ENCODE results near the gene CAPSL. TPM values are rescaled to one million over a fixed set of nuclear protein-coding genes. Genes with fewer than 3 reads are reported as not detected.
A peak's percentile ranks its signal among the peaks of the same experiment; 100 is the strongest.
"Not testable (repeated sequence)": the region's sequence is repeated elsewhere in the genome, so short reads cannot be mapped to it uniquely, and the experiment has no call there.

The CAPSL gene
- 0.47 TPM in 1 of 2 replicates, not detected in the other for total RNA-seq (2014; rRNA removed; shearing (Covaris generic))

DNA sequence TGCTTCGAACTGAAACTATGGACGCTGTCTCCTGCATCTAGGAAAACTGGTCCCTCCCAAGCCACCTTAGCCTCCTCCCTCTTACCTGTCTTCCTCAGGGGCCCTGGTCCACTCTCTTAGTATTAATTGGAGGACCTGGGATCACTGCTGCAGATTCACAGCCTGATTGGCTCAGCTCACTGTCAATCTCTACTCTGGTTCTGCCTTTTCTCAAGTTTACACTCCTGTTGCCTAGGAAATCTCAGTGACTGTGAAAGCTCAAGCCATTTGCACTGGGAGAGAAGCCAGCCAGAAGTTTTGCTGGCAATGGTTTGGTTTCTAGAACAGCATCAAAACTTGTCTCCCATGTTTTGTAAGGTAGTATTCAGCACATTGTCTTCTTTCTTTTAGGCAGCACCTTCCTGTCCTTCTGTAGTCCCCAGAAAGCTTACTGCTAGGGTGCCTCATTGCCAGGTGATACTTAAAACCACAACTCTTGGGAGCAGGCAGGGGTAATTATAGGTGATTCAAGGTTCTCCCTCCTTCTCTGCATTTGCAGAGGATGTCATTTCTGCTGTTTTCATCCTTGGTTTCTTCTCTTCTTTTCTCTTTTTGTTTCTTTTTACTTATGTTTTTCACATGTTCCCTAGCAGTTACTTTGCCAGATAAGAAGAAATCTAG lies at the start of gene CAPSL:
Gene CAPSL, minus strand, starts transcription at position 55 of the 660 bp plus-strand sequence. CDS start 17,502 bp downstream, outside the sequence.
- H3K9me3 ChIP-seq (replicated peaks), result peaks cover 5% of the 10 kb centered on the region; the same call in 1 of the 2 replicates
- H3K4me1 ChIP-seq (replicated peaks), result no peaks in the 10 kb centered on the region
- H3K27ac ChIP-seq, result no peak within 1 kb of the TSS
- no peaks in the 10 kb centered on the region for H3K36me3 ChIP-seq
- no peak within 1 kb of the TSS for H3K4me3 ChIP-seq
- H3K27me3 ChIP-seq (replicated peaks), result 0 out of 2 replicates have a peak, but pooled peaks cover 5% of the 10 kb centered on the region
- no peak for DNase-seq (ENCODE audit: low read depth in 1 of 2, low spot score in 2 of 2)

DNA sequence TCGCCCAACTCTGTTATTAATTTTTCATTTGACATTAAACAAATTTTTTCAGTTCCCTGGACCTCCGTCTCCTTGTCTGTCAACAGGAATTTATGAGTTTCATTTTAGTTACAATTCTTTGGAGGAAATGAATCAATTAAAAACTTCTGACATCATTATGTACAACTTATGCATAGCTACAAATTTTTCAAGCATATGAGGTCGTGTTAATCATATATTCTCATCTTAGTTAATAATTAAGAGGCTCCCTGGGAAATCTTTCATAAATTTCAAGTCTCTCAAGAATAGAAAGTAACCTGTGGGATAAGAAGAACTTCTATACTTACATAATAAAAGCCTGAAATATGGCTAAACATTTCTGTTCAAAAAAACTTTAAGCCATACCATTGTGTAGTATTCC lies 49.4 kb upstream of the CAPSL start:
- Histone ChIP-seq H3K4me3 (no peak overlapping the region), H3K4me1 (replicated peaks) (no peaks in the 10 kb centered on the region), H3K36me3 (no peaks in the 10 kb centered on the region), H3K27me3 (replicated peaks) (peaks cover 20% of the 10 kb centered on the region), H3K27ac (no peak overlapping the region), H3K9me3 (replicated peaks) (no peaks in the 10 kb centered on the region)
- DNase-seq (ENCODE audit: low read depth in 1 of 2, low spot score in 2 of 2), result no peak

DNA sequence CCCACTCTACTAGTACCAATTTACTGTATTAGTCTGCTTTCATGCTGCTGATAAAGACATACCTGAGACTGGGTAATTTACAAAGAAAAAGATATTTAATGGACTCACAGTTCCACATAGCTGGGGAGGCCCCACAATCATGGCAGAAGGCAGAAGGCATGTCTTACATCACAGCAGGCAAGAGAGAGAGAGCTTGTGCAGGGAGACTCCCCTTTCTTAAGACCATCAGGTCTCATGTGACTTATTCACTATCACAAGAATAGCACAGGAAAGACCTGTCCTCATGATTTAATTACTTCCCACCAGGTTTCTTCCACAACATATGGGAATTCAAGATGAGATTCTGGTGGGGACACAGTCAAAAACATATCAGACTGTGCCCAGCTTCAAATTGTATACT lies 41.3 kb upstream of the CAPSL start:
- Histone ChIP-seq H3K4me1 (replicated peaks) (no peaks in the 10 kb centered on the region), H3K4me3 (no peak overlapping the region), H3K27me3 (replicated peaks) (no peaks in the 10 kb centered on the region), H3K36me3 (no peaks in the 10 kb centered on the region), H3K9me3 (replicated peaks) (peaks cover 6% of the 10 kb centered on the region), H3K27ac (no peak overlapping the region)
- DNase-seq (ENCODE audit: low read depth in 1 of 2, low spot score in 2 of 2), result no peak

DNA sequence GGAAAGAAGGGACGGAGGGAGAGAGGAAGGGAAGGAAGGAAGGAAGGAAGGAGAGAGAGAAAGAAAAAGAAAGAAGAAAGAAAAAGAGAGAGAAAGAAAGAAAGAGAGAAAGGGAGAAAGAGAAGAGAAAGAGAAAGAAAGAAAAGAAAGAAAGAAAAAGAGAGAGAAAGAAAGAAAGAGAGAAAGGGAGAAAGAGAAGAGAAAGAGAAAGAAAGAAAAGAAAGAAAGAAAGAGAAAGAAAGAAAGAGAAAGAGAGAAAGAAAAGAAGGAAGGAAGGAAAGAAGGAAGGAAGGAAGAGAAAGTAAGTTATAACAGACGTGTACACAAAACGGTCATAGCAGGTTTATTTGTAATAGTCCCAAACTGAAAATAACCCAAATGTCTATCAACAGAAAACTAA lies 38.4 kb upstream of the CAPSL start:
- peaks cover 16% of the 10 kb centered on the region for H3K4me1 ChIP-seq (replicated peaks)
- not testable (repeated sequence) for H3K36me3 ChIP-seq; H3K27me3 ChIP-seq (replicated peaks); H3K27ac ChIP-seq; H3K9me3 ChIP-seq (replicated peaks); H3K4me3 ChIP-seq; DNase-seq (ENCODE audit: low read depth in 1 of 2, low spot score in 2 of 2)

DNA sequence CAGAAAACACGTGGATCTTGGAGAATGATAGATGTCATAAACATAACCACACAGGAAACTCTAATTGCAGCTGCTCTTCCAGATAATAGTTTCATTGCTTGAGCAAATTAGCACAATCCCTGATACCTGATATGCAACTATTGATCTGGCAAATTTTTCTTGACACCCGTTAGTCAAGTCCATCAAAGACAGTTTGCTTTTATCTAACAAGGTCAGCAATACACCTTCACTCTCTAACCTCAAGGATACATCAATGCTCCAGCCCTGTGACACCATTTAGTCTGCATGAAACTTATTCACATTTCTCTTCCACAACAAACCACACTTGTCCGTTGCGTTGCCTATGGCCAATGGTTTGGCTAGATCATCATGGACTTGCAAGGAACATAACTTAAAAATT lies 36.1 kb upstream of the CAPSL start:
- no peaks in the 10 kb centered on the region for H3K27me3 ChIP-seq (replicated peaks)
- H3K27ac ChIP-seq, result no peak overlapping the region
- no peaks in the 10 kb centered on the region for H3K36me3 ChIP-seq
- H3K4me1 ChIP-seq (replicated peaks), result peaks cover 30% of the 10 kb centered on the region
- DNase-seq (ENCODE audit: low read depth in 1 of 2, low spot score in 2 of 2), result no peak
- no peaks in the 10 kb centered on the region; the same call in 1 of the 2 replicates for H3K9me3 ChIP-seq (replicated peaks)
- no peak overlapping the region for H3K4me3 ChIP-seq

DNA sequence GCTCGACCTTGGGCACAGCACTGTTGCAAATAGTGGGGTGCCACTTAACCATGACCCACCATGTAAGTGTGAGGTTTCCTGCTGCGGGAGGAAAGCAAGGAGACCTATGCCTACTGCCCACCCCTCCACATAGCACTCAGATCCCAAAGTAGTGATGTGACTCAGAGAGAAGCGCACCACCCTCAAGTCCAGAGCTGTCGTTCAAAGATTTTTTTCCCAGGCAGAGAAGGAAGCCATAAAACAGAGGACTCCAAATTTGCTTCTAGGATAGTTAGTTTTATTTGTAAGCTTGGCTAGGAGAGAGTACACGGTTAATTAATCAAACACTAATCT lies 33.4 kb upstream of the CAPSL start:
- Histone ChIP-seq H3K27me3 (replicated peaks) (no peaks in the 10 kb centered on the region), H3K27ac (peak overlapping the region; percentile 96), H3K4me3 (no peak overlapping the region), H3K36me3 (no peaks in the 10 kb centered on the region), H3K4me1 (replicated peaks) (peaks cover 30% of the 10 kb centered on the region), H3K9me3 (replicated peaks) (no peaks in the 10 kb centered on the region; the same call in 1 of the 2 replicates)
- peak in 1 of 2 experiments; percentile 94 for DNase-seq (ENCODE audit: low read depth in 1 of 2, low spot score in 2 of 2)

DNA sequence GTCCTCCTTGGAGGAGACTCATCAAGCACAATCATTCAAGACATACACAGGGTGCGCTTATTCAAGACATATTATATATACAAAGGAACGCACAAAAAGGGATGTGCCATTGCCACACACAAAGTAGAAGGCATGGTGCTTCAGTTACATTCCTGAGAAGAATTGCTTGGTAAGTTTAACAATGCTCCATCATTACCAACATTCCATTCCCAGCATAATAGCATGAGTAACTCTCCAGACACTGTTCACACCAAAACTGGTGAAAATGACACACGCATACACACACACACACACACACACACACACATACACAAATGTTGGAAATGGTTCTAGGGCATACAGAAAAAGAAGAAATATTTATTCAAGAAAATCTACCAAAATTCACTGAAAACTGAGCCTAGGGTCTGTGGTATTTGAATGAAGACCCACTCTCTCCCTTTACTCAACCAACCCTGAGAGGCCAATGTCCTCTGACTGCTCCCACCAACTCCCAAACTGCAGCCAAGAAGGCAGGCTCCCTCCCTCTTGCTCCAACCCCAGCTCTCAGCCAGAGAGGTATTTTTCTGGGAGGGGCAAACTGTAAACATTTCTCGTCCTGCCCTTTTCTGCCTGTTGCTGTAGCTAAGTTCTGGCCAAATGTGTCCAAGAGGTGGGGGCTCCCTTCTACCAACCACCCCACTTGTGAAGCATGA lies 32.9 kb upstream of the CAPSL start:
- DNase-seq (ENCODE audit: low read depth in 1 of 2, low spot score in 2 of 2), result peak; percentile 74 to 98
- Histone ChIP-seq H3K36me3 (no peaks in the 10 kb centered on the region), H3K27ac (peak overlapping the region; percentile 96), H3K4me1 (replicated peaks) (peaks cover 30% of the 10 kb centered on the region), H3K27me3 (replicated peaks) (no peaks in the 10 kb centered on the region), H3K9me3 (replicated peaks) (no peaks in the 10 kb centered on the region; the same call in 1 of the 2 replicates), H3K4me3 (no peak overlapping the region)

DNA sequence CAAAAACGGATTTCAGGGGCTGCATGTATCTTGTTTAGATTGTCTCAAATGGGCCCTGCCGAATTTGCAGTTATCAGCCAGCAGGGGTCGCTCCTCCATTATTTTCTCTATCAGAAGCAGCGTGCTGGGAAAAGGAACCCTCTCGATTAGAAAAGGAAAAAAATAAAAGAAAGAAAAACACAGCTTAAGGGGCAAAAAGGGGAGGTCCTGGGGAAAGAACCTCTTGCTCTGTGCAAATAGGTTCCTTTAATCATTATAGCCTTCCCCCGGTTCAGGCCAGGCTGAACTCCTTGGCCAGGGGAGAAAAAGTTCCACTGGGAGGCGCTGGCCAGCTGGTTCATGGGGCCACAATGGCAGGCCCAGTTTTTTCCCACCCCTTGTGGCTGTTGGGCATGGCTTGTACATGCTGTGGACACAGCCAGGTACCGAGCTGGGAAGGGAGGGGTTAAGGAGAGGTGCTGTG lies 25.0 kb upstream of the CAPSL start:
- no peaks in the 10 kb centered on the region for H3K4me1 ChIP-seq (replicated peaks)
- no peaks in the 10 kb centered on the region for H3K27me3 ChIP-seq (replicated peaks)
- no peaks in the 10 kb centered on the region for H3K9me3 ChIP-seq (replicated peaks)
- no peaks in the 10 kb centered on the region for H3K36me3 ChIP-seq
- no peak overlapping the region for H3K4me3 ChIP-seq
- H3K27ac ChIP-seq, result no peak overlapping the region
- peak in 1 of 2 experiments; percentile 43 for DNase-seq (ENCODE audit: low read depth in 1 of 2, low spot score in 2 of 2)

DNA sequence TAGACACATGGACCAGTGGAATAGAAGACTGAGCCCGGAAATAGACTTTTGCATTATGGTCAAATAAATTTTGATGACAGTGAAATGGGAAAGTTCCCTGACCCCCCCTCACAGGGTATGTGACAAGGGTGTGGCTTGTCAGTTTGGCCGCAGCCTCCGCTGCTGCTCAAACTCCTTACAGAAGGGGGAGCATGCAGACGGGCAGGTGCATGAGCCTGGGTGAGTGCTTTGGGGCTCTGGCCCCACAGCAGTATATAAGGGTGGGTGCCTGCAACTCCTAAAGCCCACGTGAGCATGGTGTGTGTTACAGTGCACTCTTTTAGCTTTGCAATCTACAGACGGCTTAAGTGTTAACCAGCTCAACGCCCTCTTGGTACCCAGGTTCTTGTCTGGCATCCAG lies 21.9 kb upstream of the CAPSL start:
- no peaks in the 10 kb centered on the region for H3K36me3 ChIP-seq
- H3K27me3 ChIP-seq (replicated peaks), result no peaks in the 10 kb centered on the region
- no peaks in the 10 kb centered on the region for H3K9me3 ChIP-seq (replicated peaks)
- H3K4me1 ChIP-seq (replicated peaks), result no peaks in the 10 kb centered on the region
- no peak overlapping the region for H3K27ac ChIP-seq
- no peak for DNase-seq (ENCODE audit: low read depth in 1 of 2, low spot score in 2 of 2)
- no peak overlapping the region for H3K4me3 ChIP-seq

DNA sequence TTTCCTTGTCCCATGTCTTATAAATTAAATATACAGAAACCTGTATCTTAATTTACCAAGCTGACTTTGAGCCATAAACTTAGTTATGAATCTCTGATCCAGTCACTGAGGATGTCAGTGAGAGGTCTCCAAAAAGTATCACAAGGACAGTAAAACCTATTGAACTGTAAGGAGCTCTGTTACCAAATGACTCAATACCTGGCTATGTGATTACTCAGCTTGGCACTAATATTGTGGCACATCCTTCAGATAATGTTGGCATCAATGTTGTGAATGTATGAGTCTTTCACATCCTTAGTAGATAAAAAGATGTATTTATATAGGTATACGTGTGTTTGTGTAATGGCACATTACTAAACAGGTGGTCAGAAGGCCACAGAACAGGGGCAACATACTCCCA lies 18.0 kb upstream of the CAPSL start:
- no peak overlapping the region for H3K4me3 ChIP-seq
- H3K27ac ChIP-seq, result no peak overlapping the region
- H3K9me3 ChIP-seq (replicated peaks), result no peaks in the 10 kb centered on the region
- no peaks in the 10 kb centered on the region for H3K4me1 ChIP-seq (replicated peaks)
- DNase-seq (ENCODE audit: low read depth in 1 of 2, low spot score in 2 of 2), result no peak
- H3K27me3 ChIP-seq (replicated peaks), result no peaks in the 10 kb centered on the region; the same call in 1 of the 2 replicates
- no peaks in the 10 kb centered on the region for H3K36me3 ChIP-seq

DNA sequence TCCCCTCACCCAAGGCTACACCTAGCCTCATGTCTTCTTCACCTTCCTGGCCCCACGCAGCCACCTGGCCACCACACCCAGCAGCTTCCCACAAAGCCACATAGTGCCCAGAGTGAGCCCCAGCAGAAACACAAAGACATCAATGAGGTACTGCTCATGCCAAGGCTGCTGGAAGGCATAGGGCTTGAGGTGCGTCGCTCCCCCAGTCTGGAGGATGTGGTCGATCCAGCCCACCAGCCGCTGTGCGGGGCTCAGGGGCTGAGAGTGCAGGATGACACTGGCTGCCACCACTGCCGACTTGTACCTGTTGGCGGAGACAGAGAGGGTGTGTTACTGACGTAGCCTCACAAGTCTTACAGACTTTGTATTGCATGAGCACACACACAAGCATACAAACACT lies 15.8 kb upstream of the CAPSL start:
- Histone ChIP-seq H3K27ac (no peak overlapping the region), H3K9me3 (replicated peaks) (no peaks in the 10 kb centered on the region), H3K4me1 (replicated peaks) (no peaks in the 10 kb centered on the region), H3K36me3 (no peaks in the 10 kb centered on the region), H3K4me3 (no peak overlapping the region), H3K27me3 (replicated peaks) (no peaks in the 10 kb centered on the region; the same call in 1 of the 2 replicates)
- DNase-seq (ENCODE audit: low read depth in 1 of 2, low spot score in 2 of 2), result no peak

DNA sequence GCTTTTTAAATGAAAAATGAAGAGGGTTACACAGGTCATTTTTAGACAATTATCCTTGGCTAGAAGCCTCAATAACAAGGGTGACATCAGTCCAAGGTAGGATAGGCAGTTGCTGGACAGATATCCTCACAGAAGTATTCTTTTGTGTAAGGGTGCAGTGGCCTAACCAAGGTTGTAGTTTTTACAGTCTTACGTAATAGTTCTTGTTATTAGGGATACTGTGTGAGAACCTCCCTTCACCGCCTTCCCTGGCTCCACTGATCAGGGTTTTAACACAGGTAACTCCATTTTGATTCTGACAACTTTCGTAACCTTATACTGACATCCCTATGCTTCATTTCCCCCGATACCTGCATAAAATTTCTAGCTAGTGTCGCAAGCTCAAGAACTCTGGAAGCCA lies 8.7 kb upstream of the CAPSL start:
- Histone ChIP-seq H3K27ac (no peak overlapping the region), H3K4me1 (replicated peaks) (no peaks in the 10 kb centered on the region), H3K9me3 (replicated peaks) (no peaks in the 10 kb centered on the region), H3K36me3 (no peaks in the 10 kb centered on the region), H3K4me3 (no peak overlapping the region), H3K27me3 (replicated peaks) (0 out of 2 replicates have a peak, but pooled peaks cover 2% of the 10 kb centered on the region)
- DNase-seq (ENCODE audit: low read depth in 1 of 2, low spot score in 2 of 2), result no peak

DNA sequence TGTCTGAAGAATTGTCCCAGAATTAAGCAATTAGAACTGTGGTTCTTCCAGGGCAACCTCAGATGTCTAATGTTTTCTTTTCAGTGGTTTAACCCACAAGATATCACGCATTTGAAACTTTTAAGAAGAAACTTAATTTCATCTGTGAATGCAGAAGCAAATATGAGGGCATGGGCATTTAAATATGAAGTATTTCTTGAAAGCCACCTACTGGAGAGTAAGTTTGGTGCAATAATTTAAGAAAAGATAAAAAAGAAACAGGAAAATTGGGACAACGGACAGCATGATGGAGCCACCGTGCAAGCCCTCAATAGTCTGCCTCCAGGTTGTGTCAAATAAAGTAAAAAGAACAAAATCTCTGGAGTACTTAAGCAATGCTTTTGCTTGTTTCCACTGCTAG lies 1.2 kb upstream of the CAPSL start:
- H3K27me3 ChIP-seq (replicated peaks), result 0 out of 2 replicates have a peak, but pooled peaks cover 5% of the 10 kb centered on the region
- no peak for DNase-seq (ENCODE audit: low read depth in 1 of 2, low spot score in 2 of 2)
- peaks cover 5% of the 10 kb centered on the region; the same call in 1 of the 2 replicates for H3K9me3 ChIP-seq (replicated peaks)
- no peaks in the 10 kb centered on the region for H3K4me1 ChIP-seq (replicated peaks)
- H3K36me3 ChIP-seq, result no peaks in the 10 kb centered on the region
- no peak overlapping the region for H3K27ac ChIP-seq
- H3K4me3 ChIP-seq, result no peak overlapping the region

DNA sequence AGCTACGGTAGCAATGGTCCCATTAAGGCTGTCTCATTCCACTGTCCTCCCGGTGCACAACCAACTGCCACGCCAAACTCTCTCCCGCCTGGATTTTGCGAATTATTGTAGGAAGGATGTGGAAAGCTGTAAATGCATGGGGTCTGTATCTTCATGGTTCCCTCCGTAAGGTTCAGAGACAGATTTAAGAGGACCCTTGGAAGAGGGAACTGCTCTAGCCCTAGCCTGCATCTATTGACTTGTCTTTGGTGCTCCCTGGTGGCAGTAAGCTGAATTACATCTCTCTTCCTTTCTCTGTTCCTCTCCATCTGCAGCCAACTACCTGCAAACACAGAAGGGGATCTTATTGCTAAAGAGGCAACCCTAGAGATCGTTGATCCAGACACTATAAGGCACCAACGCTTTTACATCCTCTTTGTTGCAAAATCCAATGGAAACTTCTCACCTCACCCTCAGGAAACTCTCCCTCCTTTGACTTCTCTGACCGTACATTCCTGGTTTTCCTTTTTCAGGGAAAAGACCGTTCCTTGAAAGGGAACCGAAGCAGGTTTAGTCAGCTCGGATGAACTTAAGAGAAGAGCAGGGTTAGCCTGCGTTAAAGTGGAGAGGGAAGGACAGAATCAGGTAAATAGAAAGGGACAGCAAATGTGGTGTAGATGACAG lies 11.9 kb downstream of the CAPSL start:
- peak; percentile 54 to 66 for DNase-seq (ENCODE audit: low read depth in 1 of 2, low spot score in 2 of 2)
- no peak overlapping the region for H3K27ac ChIP-seq
- H3K4me3 ChIP-seq, result no peak overlapping the region
- no peaks in the 10 kb centered on the region for H3K9me3 ChIP-seq (replicated peaks)
- no peaks in the 10 kb centered on the region for H3K36me3 ChIP-seq
- no peaks in the 10 kb centered on the region for H3K27me3 ChIP-seq (replicated peaks)
- H3K4me1 ChIP-seq (replicated peaks), result peaks cover 26% of the 10 kb centered on the region

Measured in SJSA1 (cell line).